ENCODE measurements around the gene SLC35F1.

SLC35F1 gene

DNA sequence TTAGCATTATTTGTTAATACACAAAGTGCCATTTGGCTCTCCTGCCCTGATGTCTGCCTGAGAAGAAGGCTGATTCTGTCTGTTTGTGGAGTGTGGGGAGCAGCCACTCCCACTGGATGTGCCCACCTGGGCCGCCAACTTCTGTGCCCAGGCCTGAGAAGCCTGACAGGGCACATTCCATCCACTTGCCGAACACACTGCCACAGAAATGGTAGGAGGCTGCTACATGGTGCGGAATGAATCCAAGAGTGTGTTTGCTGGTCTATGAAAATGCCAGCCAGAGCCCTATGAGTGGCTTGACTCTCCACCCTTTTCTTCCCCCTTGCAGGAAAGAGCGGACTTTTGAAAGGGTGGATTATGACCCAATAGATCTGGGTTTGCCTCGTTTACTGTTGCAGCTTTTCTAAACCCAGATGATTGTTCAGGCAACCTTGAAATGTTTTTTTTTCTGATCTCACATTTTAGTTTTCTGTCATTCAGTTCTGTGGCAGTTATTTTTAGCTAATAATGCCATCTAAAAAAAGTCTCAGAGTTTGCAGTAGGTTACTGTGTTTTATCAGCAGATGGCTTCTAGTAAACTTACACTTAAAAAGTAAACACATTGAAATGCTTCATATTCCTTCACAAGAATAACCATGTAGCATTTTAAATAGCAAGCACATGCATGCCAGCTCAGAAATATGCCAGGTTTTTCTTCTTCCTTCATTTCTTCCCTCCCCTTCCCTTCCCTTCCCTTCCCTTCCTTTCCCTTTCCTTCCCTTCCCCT lies 196.5 kb downstream of the SLC35F1 start:
- no peak for DNase-seq (ENCODE audit: low read depth in 2 of 2, low spot score in 1 of 2)

- DNase-seq (ENCODE audit: low read depth in 2 of 2, low spot score in 1 of 2) = no peak
Observed at GRCh38 chr6:118122161-118122725, 215.2 kb downstream of the SLC35F1 start.

DNA sequence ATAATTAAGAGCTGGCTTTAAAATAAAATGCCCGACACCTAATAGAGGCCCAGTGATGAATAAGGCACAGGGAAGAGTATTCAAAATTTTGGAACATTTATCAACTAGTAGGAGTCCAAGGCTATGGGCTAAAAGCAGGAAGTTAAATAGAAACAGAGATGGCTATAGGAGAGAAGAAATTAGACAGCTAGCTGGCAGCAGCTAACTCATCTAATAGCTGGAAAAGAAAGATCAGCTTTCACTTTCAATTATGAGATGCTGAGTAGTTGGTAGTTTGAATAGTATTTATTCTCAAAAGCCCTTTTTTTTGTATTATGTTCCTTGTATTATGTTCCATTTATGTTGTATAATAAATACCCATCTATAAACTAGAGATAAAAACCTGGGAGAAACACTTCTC lies 215.7 kb downstream of the SLC35F1 start:
- no peak for DNase-seq (ENCODE audit: low read depth in 2 of 2, low spot score in 1 of 2)

DNA sequence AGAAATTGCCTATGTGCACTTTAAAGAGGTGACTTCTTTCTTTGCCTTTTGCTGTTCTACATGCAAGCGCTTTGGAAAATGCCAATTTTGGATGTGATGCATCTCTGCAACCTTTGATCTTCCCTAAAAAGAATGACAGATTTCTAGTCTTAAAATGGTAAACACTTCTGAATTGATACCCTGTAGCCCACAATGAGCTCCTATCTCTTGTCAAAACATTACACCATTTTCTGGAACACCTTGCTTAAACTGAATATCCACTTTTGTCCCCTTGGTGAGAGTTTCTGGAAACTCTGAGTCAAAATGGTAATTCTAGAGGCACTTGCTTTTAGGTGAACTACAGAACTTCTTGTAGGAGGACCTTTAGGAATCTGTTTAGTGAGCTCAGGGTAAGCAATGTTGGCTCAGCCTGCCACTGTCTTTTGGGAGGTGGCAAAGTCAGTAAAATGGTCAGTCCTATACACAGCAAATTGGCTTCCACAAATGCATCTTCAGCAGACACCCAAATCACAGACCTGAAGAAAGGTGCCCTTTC lies 216.5 kb downstream of the SLC35F1 start:
- DNase-seq (ENCODE audit: low read depth in 2 of 2, low spot score in 1 of 2) = no peak

DNA sequence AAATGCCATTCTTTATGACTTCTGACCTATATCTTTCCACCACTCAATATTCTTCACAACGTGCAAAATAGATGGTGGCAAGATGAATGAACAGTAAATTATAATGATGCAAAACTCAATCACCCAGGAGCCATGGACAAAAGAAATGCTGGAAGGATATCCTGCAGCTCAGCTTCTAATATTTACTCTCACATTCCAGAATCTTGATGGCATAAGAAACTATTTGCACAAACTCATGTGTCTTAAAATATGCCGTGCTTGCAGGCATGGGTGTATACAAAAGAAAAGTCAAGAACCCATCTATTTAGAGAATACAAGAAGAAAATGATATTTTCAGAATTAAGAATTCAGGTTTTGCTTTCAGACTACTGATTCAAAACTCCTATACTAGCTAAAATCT lies 217.8 kb downstream of the SLC35F1 start:
- no peak for DNase-seq (ENCODE audit: low read depth in 2 of 2, low spot score in 1 of 2)

- no peak for DNase-seq (ENCODE audit: low read depth in 2 of 2, low spot score in 1 of 2)
Observed at GRCh38 chr6:118128755-118129154, 221.7 kb downstream of the SLC35F1 start.

DNA sequence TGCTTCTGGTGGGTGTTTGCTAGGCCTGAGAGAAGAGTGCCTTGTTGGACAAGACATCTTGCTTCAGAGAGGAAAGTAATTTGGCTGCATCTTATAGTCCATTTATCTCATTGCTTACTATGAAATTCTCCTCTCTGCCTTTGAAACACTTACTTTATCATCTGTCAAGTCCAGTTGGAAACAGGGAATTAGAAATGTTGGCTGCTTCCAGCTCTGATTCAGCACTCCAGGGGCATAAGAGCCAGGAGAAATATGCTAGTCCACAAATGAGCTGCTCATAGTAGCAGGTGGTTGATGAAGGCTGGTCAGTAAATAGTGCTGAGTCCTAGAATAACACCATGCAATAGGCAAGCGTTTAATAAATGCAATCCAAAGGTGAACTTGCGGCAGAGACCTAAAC lies 227.1 kb downstream of the SLC35F1 start:
- DNase-seq (ENCODE audit: low read depth in 2 of 2, low spot score in 1 of 2) = no peak

DNA sequence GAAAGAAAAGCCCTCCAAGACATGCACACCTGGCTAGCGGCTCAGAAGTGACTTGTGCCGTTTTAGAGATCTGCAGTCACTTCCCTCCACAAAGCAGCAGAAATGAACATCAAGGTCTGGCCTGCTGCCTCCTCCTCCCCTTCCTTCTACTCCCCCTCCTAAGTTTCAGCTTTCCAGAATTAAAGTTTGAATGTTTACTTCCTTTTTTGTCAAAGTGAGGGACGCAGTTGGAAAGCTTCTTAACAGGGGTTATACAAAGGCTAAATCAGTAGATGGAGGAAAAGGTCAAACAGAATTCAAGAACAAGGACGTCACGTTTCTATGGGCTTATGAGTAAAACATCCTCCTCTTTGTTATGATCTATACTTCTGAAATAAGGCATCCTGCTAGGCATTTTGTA lies 227.7 kb downstream of the SLC35F1 start:
- DNase-seq (ENCODE audit: low read depth in 2 of 2, low spot score in 1 of 2) = no peak

- DNase-seq (ENCODE audit: low read depth in 2 of 2, low spot score in 1 of 2) = no peak
Observed at GRCh38 chr6:118135371-118135770, 228.3 kb downstream of the SLC35F1 start.

GRCh38 chr6:118141211-118141610 lies 234.1 kb downstream of the SLC35F1 start:
- DNase-seq (ENCODE audit: low read depth in 2 of 2, low spot score in 1 of 2) = no peak

- DNase-seq (ENCODE audit: low read depth in 2 of 2, low spot score in 1 of 2) = no peak
Observed at GRCh38 chr6:118146584-118146983, 239.5 kb downstream of the SLC35F1 start.

- DNase-seq (ENCODE audit: low read depth in 2 of 2, low spot score in 1 of 2) = no peak
Observed at GRCh38 chr6:118147511-118147910, 240.4 kb downstream of the SLC35F1 start.

GRCh38 chr6:118148561-118148960 lies 241.5 kb downstream of the SLC35F1 start:
- no peak for DNase-seq (ENCODE audit: low read depth in 2 of 2, low spot score in 1 of 2)

DNA sequence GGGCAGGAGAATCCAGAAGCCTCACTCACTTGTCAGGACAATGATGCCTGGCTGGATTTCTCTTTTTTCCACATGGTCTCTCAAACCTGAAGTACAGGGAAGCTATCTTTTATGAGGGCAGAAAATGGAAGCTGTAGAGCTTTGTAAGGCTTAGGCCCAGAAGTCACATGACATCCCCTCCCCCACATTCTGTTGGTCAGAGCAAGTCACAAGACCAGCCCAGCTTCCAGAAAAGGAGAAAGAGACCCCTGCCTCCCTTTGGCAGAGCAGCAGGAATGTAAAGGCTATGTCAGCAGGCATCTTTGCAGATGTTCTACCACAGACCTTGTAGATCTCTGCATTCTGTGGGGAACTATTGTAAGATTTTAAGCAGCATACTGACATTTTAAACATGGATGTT lies 245.5 kb downstream of the SLC35F1 start:
- no peak for DNase-seq (ENCODE audit: low read depth in 2 of 2, low spot score in 1 of 2)

DNA sequence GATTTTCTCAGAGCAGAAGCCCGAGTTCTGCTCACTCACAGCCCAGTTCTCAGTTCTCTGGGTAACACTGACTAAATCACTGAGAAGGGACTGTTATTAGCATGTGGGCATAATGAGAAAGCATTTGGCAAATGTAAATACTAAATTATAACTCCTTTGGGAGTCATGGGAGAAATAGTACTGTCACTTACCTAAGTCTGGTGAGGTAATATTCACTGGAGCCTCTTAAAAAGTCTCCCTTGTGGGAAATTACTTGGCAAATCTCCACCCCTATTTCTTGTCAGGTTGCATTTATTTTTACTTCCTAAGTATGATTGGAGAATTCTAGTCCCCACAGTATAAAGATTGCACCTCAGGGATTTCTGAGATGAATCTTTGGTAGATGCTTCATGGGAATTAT lies 254.3 kb downstream of the SLC35F1 start:
- no peak for DNase-seq (ENCODE audit: low read depth in 2 of 2, low spot score in 1 of 2)

- no peak for DNase-seq (ENCODE audit: low read depth in 2 of 2, low spot score in 1 of 2)
Observed at GRCh38 chr6:118163542-118163941, 256.5 kb downstream of the SLC35F1 start.

DNA sequence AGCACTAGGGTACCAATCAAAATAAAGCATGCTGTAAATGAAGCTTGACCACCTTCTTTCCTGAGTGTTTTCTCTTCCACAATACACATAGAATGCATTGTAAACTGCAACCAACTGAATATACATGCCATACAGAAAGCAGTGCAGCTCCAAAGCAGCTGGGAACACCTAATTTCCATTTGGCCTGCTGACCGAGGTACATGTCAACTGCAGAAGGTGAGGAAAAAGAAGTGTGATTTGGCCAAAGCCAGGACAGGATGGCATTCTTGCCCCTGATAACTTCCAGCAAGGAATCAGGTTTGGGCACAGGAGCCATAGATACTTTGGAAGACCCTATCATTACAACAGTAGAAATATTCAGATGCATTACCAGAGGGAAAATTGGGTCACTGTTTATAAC lies 258.4 kb downstream of the SLC35F1 start:
- DNase-seq (ENCODE audit: low read depth in 2 of 2, low spot score in 1 of 2) = no peak

DNA sequence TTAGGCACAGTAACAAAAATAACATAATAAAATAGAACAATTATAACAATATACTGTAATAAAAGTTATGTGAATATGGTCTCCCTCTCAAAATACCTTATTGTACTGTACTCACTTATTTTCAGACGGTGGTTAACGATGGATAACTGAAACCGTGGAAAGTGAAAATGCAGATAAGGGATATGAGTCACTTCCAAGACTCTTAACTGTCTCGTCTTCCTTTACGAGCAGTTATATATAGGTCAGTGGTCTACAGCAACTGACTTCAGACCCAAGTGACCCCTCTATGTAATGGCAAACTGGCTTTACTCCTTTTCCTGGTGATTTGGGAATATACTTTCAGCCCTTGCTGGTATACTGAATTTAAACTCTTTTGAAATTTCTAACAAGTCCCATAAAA lies 261.4 kb downstream of the SLC35F1 start:
- DNase-seq (ENCODE audit: low read depth in 2 of 2, low spot score in 1 of 2) = no peak

DNA sequence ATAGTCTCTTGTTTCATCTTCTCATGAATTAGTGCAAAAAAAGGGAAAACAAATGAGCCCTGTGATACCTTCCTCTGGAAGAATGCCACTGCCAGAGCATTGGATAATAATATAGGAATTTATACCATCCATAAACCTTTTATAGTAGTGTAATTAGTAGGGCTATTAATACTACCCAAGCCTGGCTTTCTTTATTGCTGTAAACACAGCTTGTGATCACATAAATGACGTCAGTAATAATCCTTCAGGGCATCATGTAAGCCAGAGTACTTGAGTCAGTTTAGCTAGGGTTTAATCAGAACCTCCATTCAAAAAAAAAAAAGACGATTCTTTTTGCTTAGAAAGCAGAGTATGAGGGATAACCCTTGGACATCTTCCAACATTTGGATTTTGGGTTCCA lies 264.8 kb downstream of the SLC35F1 start:
- DNase-seq (ENCODE audit: low read depth in 2 of 2, low spot score in 1 of 2) = no peak

DNA sequence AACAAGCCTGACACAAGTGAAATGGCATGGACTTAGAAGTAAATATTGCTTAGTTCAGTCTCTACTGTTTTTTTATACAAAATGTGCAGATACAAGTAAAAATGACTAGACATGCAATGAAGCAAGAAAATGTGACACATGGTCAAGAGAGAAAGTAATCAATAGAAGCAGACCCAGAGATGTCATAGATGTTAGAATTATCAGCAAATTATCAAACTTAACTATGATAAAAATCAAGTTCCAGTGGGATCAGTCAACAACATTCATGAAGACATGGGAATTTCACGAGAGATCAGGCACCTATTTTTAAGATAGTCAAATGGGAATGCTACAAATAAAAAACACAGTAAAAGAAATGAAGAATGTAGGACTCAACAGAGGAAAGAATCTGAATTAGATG lies 267.0 kb downstream of the SLC35F1 start:
- DNase-seq (ENCODE audit: low read depth in 2 of 2, low spot score in 1 of 2) = no peak

DNA sequence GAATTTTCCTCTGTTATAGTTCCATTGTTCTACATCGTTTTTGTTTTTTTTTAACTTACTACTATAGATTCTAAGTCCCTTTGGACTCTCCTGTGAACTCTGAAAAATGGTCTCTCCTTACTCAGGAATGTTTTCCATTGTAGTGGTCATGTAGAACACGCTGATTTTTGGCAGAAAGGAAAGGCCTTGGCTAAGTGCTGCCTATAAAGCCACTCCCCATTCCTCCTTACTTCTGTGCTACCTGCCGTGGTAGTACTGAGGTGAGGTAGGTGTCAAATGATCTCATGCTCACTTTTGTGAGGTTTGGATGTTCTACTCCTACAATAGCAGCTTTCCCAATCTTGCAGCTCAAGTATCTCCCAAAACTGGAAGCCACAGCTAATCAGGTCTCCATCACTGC lies 270.7 kb downstream of the SLC35F1 start:
- no peak for DNase-seq (ENCODE audit: low read depth in 2 of 2, low spot score in 1 of 2)

GRCh38 chr6:118179048-118179447 lies 272.0 kb downstream of the SLC35F1 start:
- DNase-seq (ENCODE audit: low read depth in 2 of 2, low spot score in 1 of 2) = no peak

All from stimulated activated CD8-positive, alpha-beta memory T cell treated with anti-CD3 and anti-CD28 coated beads, Interleukin-4, amount 100 ng/mL, for 4 hours (primary cell).